T-cell (primary cell): Measurements from ENCODE around the gene IL17F. TPM values are rescaled to one million over a fixed set of nuclear protein-coding genes. Genes with fewer than 3 reads are reported as not detected.

Source experiments
- ATAC-seq, 4 experiments: fragments of 200-7000 bp in 3 of 4; fragments of 150-1000 bp in 1 of 4; cut with Tn5 transposase; replicated peaks in 1 of 4; 1 replicate in 3 of 4; 2 replicates in 1 of 4; pipeline ENCODE4 v1.10.0; 2021; ENCODE audit warnings: moderate library complexity in 3 of 4, mild to moderate bottlenecking in 2 of 4, moderate number of reproducible peaks in 1 of 4
- CTCF ChIA-PET, 2 donors: fragments of 300-600 bp; sonication (Branson Sonifier 250); formaldehyde crosslinking; loops; one replicate each; lab custom pipeline; 2022; ENCODE audit warnings: antibody characterized with exemption in 2 of 2; lab: Charles Lee
- POLR2A ChIA-PET, 2 donors: fragments of 300-600 bp; sonication (Branson Sonifier 250); formaldehyde crosslinking; loops; one replicate each; lab custom pipeline; 2022; ENCODE audit warnings: antibody characterized with exemption in 2 of 2; lab: Charles Lee
- DNase-seq, 35 experiments: peaks; one replicate each; pipeline versions ENCODE4 v3.0.0 to v3.0.0-alpha.2; 2013 to 2023
- H3K27ac ChIP-seq: one replicate; pipeline ENCODE4 v1.5.1; 2013; ENCODE audit warnings: low read length
- H3K27me3 ChIP-seq, 2 experiments: replicated peaks in 1 of 2; 1 replicate in 1 of 2; 2 replicates in 1 of 2; pipeline versions ENCODE4 v1.6.1 to v1.7.0; 2013; ENCODE audit warnings: low read length in 1 of 2, mixed read lengths in 1 of 2; ENCODE audit not compliant: control insufficient read depth in 2 of 2, insufficient read depth in 2 of 2; ENCODE audit errors: extremely low read depth in 1 of 2
- H3K36me3 ChIP-seq, 2 donors: 1 replicate in 1 of 2; 2 replicates in 1 of 2; pipeline versions ENCODE4 v1.6.1 to v1.7.0; 2013; ENCODE audit warnings: low read length in 1 of 2; ENCODE audit not compliant: control insufficient read depth in 2 of 2, insufficient read depth in 1 of 2; ENCODE audit errors: extremely low read depth in 1 of 2
- H3K4me1 ChIP-seq, 2 experiments: 1 replicate in 1 of 2; 2 replicates in 1 of 2; pipeline versions ENCODE4 v1.6.1 to v1.7.0; 2013; ENCODE audit warnings: low read length in 2 of 2, mixed read lengths in 1 of 2; ENCODE audit not compliant: insufficient read depth in 2 of 2, control insufficient read depth in 1 of 2; ENCODE audit errors: extremely low read depth in 1 of 2
- H3K4me3 ChIP-seq, 2 donors: 1 replicate in 1 of 2; 2 replicates in 1 of 2; pipeline versions ENCODE4 v1.5.1 to v1.7.0; 2013; ENCODE audit warnings: mild to moderate bottlenecking in 2 of 2, low read length in 1 of 2, moderate library complexity in 1 of 2; ENCODE audit not compliant: control insufficient read depth in 1 of 2; ENCODE audit errors: extremely low read depth in 1 of 2
- H3K9me3 ChIP-seq: 2 replicates; pipeline ENCODE4 v1.7.0; 2013
- H3K27ac Mint-ChIP-seq, 2 donors: one replicate each; pipeline ENCODE4 v1.8.0; 2020 to 2021; ENCODE audit warnings: mild to moderate bottlenecking in 2 of 2, mixed read lengths in 2 of 2
- H3K27me3 Mint-ChIP-seq, 2 donors: one replicate each; pipeline ENCODE4 v1.8.0; 2021 to 2022; ENCODE audit warnings: mixed read lengths in 2 of 2
- H3K36me3 Mint-ChIP-seq: one replicate; pipeline ENCODE4 v1.8.0; 2021; ENCODE audit warnings: mixed read lengths
- H3K4me1 Mint-ChIP-seq, 3 donors: one replicate each; pipeline ENCODE4 v1.8.0; 2020 to 2022; ENCODE audit warnings: mixed read lengths in 3 of 3, mild to moderate bottlenecking in 1 of 3
- H3K4me3 Mint-ChIP-seq, 3 donors: one replicate each; pipeline ENCODE4 v1.8.0; 2020 to 2022; ENCODE audit warnings: mild to moderate bottlenecking in 3 of 3, mixed read lengths in 3 of 3, moderate library complexity in 3 of 3
- H3K9me3 Mint-ChIP-seq, 3 donors: one replicate each; pipeline ENCODE4 v1.8.0; 2020 to 2022; ENCODE audit warnings: mixed read lengths in 3 of 3
- WGBS: methylation state at CpG from one replicate; pipeline ENCODE4 v1.1.5; 2013; ENCODE audit warnings: missing lambda C conversion rate; ENCODE audit not compliant: insufficient coverage; 5-methylcytosine and 5-hydroxymethylcytosine counted together
- total RNA-seq, 35 experiments: library from RNA in 6 of 35; stranded (reverse) in 6 of 35; fragments of 120-200 nt in 1 of 35; gene quantifications; one replicate each; pipeline versions ENCODE4 v1.2.1 to v1.2.4 and lab custom pipeline; 2013 to 2026

The IL17F gene
- total RNA-seq = not detected
- not detected for total RNA-seq (2013)
- total RNA-seq (lab: John Stamatoyannopoulos, UW) = 0 to 46.2 (median 0.09) reads per million in 29 experiments

DNA sequence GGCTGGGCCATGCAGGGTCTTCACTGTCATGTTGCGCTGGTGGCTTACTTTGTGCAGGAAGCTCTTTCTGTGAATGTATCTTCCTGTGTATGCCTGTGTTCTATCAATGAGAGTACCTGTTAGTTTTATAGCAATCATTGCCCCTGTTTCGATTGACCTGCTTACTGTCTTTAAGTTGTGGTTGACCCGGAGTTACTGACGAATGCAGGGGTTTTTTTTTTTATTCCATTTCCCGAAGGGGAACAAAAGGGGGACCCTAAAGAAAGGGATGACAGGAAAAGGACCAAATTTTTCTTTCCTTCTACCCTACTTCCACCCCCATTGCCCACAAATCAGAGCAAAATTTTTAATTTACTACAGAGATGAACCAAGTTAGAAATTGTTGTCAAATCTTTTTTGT, at the start of gene IL17F:
IL17F (minus strand) TSS at position 101 of the 400 bp plus-strand sequence; CDS start at position 30, 71 bp downstream.
- CTCF ChIA-PET = interaction anchor here in 1 of 2 donors (0.6 kb wide), 1 partner anchor 19 kb away, joined by 7 read pairs; no protein-coding TSS in a partner anchor
- WGBS = 100% methylated on average over 2 of the region's 5 CpGs
- ATAC-seq (no peak), DNase-seq (no peak)
- Histone ChIP-seq H3K27ac (no peak within 1 kb of the TSS), H3K27me3 (peaks cover 0 to 3% of the 10 kb centered on the region in 2 experiments), H3K9me3 (no peaks in the 10 kb centered on the region), H3K36me3 (no peaks in the 10 kb centered on the region), H3K4me1 (no peaks in the 10 kb centered on the region), H3K4me3 (no peak within 1 kb of the TSS)
- Mint-ChIP-seq H3K27ac (no peak within 1 kb of the TSS), H3K9me3 (no peaks in the 10 kb centered on the region), H3K4me3 (no peak within 1 kb of the TSS), H3K27me3 (peaks cover 2 to 7% of the 10 kb centered on the region in 2 donors), H3K4me1 (peaks cover 0 to 10% (median 4%) of the 10 kb centered on the region in 3 donors), H3K36me3 (no peaks in the 10 kb centered on the region)
- POLR2A ChIA-PET = no interaction called here

DNA sequence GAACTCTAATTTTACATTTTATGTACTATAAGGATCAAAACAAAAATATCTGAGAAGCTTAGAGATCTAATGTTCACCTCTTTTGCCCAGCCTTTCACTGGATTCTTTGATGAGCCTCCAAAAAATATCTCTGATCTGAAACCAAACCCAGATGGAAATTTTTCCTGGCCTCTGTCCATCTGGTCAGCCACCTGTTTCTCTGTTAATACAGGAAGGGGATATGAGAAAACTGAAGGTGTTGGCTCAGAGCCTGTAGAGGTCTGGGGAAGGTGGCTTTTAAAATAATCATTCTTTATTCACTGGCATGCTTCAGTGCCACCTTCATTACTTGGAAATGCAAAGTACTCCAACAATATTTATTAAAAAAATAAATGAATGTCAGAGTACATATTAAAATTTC, 48.8 kb upstream of the IL17F start:
- Mint-ChIP-seq H3K4me3 (no peak overlapping the region), H3K9me3 (no peaks in the 10 kb centered on the region), H3K27me3 (no peaks in the 10 kb centered on the region), H3K27ac (no peak overlapping the region), H3K36me3 (no peaks in the 10 kb centered on the region), H3K4me1 (peaks cover 23 to 42% (median 39%) of the 10 kb centered on the region in 3 donors)
- no peaks in the 10 kb centered on the region for H3K27me3 ChIP-seq
- ATAC-seq (no peak), DNase-seq (no peak)
- no peaks in the 10 kb centered on the region for H3K9me3 ChIP-seq
- H3K27ac ChIP-seq = no peak overlapping the region
- H3K36me3 ChIP-seq = no peaks in the 10 kb centered on the region
- POLR2A ChIA-PET = no interaction called here
- CTCF ChIA-PET = interaction anchor here in 1 of 2 donors (1.2 kb wide), 1 partner anchor 10 kb away, joined by 5 read pairs; no protein-coding TSS in a partner anchor
- H3K4me3 ChIP-seq = no peak overlapping the region
- peaks cover 5 to 21% of the 10 kb centered on the region in 2 experiments for H3K4me1 ChIP-seq

DNA sequence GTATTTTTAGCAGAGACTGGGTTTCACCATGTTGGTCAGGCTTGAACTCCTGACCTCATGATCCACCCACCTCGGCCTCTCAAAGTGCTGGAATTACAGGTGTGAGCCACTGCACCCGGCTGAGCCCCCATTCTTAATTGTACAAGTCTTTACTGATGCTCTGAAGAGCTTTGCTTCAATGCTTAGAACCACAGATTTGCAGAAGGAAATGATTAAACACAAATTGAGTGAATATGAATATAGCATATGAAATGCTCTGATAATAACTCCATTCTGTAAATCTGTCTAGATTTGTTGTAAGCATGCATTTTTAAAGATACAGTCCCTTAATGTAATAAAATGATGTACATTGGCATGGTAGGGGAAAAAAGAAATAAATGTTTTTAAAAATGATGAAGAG, 44.5 kb upstream of the IL17F start:
- no peak overlapping the region for H3K4me3 Mint-ChIP-seq
- POLR2A ChIA-PET = no interaction called here

DNA sequence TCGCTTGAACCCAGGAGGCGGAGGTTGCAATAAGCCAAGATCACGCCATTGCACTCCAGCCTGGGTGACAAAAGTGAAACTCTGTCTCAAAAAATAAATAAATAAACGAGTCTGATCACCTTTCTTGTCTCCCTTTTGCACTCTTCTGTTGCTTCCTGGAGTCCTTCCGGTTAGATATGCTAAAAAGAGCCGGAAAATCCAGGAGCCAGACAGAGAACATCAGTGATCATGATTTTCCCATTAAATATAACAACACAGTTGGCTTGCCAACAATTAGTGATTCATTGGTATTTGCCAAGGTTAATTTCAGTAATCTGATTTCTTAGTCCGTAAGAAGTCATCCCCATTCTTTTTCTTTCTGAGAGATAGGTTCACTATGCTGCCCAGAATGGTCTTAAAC, 43.9 kb upstream of the IL17F start:
- H3K9me3 Mint-ChIP-seq = no peaks in the 10 kb centered on the region
- Histone ChIP-seq H3K36me3 (no peaks in the 10 kb centered on the region), H3K4me3 (no peak overlapping the region), H3K4me1 (peaks cover 20 to 31% of the 10 kb centered on the region in 2 experiments), H3K9me3 (no peaks in the 10 kb centered on the region), H3K27me3 (no peaks in the 10 kb centered on the region), H3K27ac (no peak overlapping the region)
- ChIA-PET CTCF (interaction anchor here (0.6 to 1.2 kb wide), 3 partner anchors 112 to 500 kb away, joined by 4 to 5 read pairs (median 5); no protein-coding TSS in a partner anchor), POLR2A (interaction anchor here in 1 of 2 donors (0.6 kb wide), 1 partner anchor 13 kb away, joined by 3 read pairs; no protein-coding TSS in a partner anchor)
- peaks cover 16 to 38% (median 31%) of the 10 kb centered on the region in 3 donors for H3K4me1 Mint-ChIP-seq
- no peak overlapping the region for H3K4me3 Mint-ChIP-seq
- H3K27me3 Mint-ChIP-seq = no peaks in the 10 kb centered on the region
- peak overlapping the region; percentile 61 to 78 for H3K27ac Mint-ChIP-seq
- ATAC-seq (no peak), DNase-seq (no peak)
- peaks cover 3% of the 10 kb centered on the region for H3K36me3 Mint-ChIP-seq
- 93% methylated on average over 5 of the region's 7 CpGs for WGBS

More for the DNA sequence above, 44.5 kb upstream of the IL17F start:
- Histone ChIP-seq H3K36me3 (no peaks in the 10 kb centered on the region), H3K9me3 (no peaks in the 10 kb centered on the region), H3K27me3 (no peaks in the 10 kb centered on the region), H3K27ac (no peak overlapping the region), H3K4me3 (no peak overlapping the region), H3K4me1 (peaks cover 19 to 25% of the 10 kb centered on the region in 2 experiments)
- Mint-ChIP-seq H3K27ac (peak overlapping the region; percentile 44 to 55), H3K4me1 (peaks cover 12 to 35% (median 26%) of the 10 kb centered on the region in 3 donors), H3K36me3 (no peaks in the 10 kb centered on the region), H3K9me3 (no peaks in the 10 kb centered on the region), H3K27me3 (no peaks in the 10 kb centered on the region)
- no peak for ATAC-seq
- 86% methylated on average over 2 of the region's 2 CpGs for WGBS
- DNase-seq = no peak
- CTCF ChIA-PET = interaction anchor here (0.6 to 1.5 kb wide), 5 partner anchors 101 to 377 kb away, joined by 3 to 6 read pairs (median 4); no protein-coding TSS in a partner anchor

DNA sequence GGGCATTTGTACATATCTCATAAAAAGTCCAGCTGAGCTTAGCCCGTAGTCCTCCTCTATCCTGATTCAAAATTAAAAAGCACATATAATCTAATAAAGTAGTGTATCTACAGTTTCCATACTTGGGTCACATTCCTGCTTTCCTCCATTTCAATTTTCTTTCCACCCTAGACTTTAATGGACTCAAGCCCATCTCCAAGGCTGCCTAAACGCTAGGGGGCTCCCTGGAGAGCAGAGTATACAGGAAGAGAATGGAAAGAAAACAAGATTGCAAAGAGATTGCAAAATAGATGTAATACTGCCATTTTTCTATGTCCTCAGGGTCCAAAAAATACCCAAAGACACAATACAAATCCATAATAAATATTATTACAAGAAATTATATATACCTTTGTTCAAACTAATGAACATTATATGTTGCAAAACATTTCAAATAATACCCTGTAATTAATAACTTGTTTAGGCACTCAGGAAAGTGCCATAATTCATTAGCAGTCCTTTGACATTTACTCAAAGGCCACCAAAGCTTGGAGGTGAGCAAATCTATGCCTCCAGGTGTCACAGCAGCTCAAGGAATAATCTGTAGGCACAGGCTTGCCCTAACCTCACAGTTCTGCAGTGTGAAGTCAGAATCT, 42.6 kb upstream of the IL17F start:
- peak overlapping the region in 1 of 2 donors; percentile 78 for H3K27ac Mint-ChIP-seq
- peak overlapping the region; percentile 72 for H3K27ac ChIP-seq

More for the DNA sequence above, 42.6 kb upstream of the IL17F start:
- H3K4me3 ChIP-seq = no peak overlapping the region
- H3K36me3 ChIP-seq = peaks cover 0 to 9% of the 10 kb centered on the region in 2 donors
- Mint-ChIP-seq H3K4me1 (peaks cover 28 to 49% (median 41%) of the 10 kb centered on the region in 3 donors), H3K36me3 (peaks cover 13% of the 10 kb centered on the region), H3K27me3 (no peaks in the 10 kb centered on the region), H3K9me3 (no peaks in the 10 kb centered on the region), H3K4me3 (peak overlapping the region in 2 of 3 donors; percentile 17 to 27)
- DNase-seq (peak in 29 of 35 experiments; percentile 17 to 71 (median 37)), ATAC-seq (no peak)
- no CpG with 5 or more reads among the region's 2 CpGs for WGBS
- ChIA-PET POLR2A (interaction anchor here in 1 of 2 donors (2.1 kb wide), 1 partner anchor 103 kb away, joined by 5 read pairs; no protein-coding TSS in a partner anchor), CTCF (interaction anchor here (0.7 to 4.6 kb wide), 19 partner anchors 9 to 135 kb away, joined by 3 to 91 read pairs (median 8); partner anchors contain the start of gene PAQR8 (in 1 of the 2))
- no peaks in the 10 kb centered on the region for H3K27me3 ChIP-seq
- peaks cover 27 to 34% of the 10 kb centered on the region in 2 experiments for H3K4me1 ChIP-seq
- no peaks in the 10 kb centered on the region for H3K9me3 ChIP-seq
